ENCODE data around the gene NRAP.

Gene NRAP

GRCh38 chr10:113663908-113664307, at the start of gene NRAP:
Gene NRAP (minus strand): TSS chr10:113664041. CDS start chr10:113663882, 159 bp downstream.
- no peak for DNase-seq

- no peak for DNase-seq
These were observed 49.8 kb upstream of the NRAP start for GRCh38 chr10:113713640-113713982.

GRCh38 chr10:113712755-113713639, 49.2 kb upstream of the NRAP start:
- DNase-seq = no peak

- no peak for DNase-seq
These were observed 48.2 kb upstream of the NRAP start for GRCh38 chr10:113712024-113712423.

- no peak for DNase-seq
These were observed 47.3 kb upstream of the NRAP start for GRCh38 chr10:113711142-113711541.

GRCh38 chr10:113709221-113709838, 45.5 kb upstream of the NRAP start:
- DNase-seq = no peak

GRCh38 chr10:113708640-113709039, 44.8 kb upstream of the NRAP start:
- DNase-seq = no peak

GRCh38 chr10:113706623-113707022, 42.8 kb upstream of the NRAP start:
- DNase-seq = no peak

- no peak for DNase-seq
These were observed 41.5 kb upstream of the NRAP start for GRCh38 chr10:113705344-113705652.

GRCh38 chr10:113704637-113705343, 40.9 kb upstream of the NRAP start:
- no peak for DNase-seq

GRCh38 chr10:113697595-113697994, 33.8 kb upstream of the NRAP start:
- DNase-seq = no peak

- no peak for DNase-seq
These were observed 31.9 kb upstream of the NRAP start for GRCh38 chr10:113695691-113696090.

GRCh38 chr10:113693348-113693747, 29.5 kb upstream of the NRAP start:
- no peak for DNase-seq

- no peak for DNase-seq
These were observed 28.4 kb upstream of the NRAP start for GRCh38 chr10:113692271-113692670.

GRCh38 chr10:113691381-113691780, 27.5 kb upstream of the NRAP start:
- no peak for DNase-seq

- DNase-seq = no peak
These were observed 26.9 kb upstream of the NRAP start for GRCh38 chr10:113690749-113691148.

GRCh38 chr10:113689574-113689973, 25.7 kb upstream of the NRAP start:
- no peak for DNase-seq

- DNase-seq = no peak
These were observed 25.2 kb upstream of the NRAP start for GRCh38 chr10:113689057-113689456.

GRCh38 chr10:113687037-113687436, 23.2 kb upstream of the NRAP start:
- DNase-seq = no peak

- no peak for DNase-seq
These were observed 22.2 kb upstream of the NRAP start for GRCh38 chr10:113686028-113686427.

- no peak for DNase-seq
These were observed 19.5 kb upstream of the NRAP start for GRCh38 chr10:113683300-113683699.

- no peak for DNase-seq
These were observed 18.0 kb upstream of the NRAP start for GRCh38 chr10:113681533-113682470.
